GM21515 (cell line): Measurements from ENCODE around the gene B4GALNT3.

Experiments used
- ATAC-seq: cut with Tn5 transposase; IDR thresholded peaks from one replicate; pipeline ENCODE4 v1.9.1; 2021; ENCODE audit not compliant: unreplicated experiment

Gene B4GALNT3

GRCh38 chr12:537772-538171 lies 78.0 kb downstream of the B4GALNT3 start:
- no peak for ATAC-seq

- no peak for ATAC-seq
Observed at GRCh38 chr12:538731-539539, 79.2 kb downstream of the B4GALNT3 start.

GRCh38 chr12:539540-540310 lies 80.0 kb downstream of the B4GALNT3 start:
- no peak for ATAC-seq

GRCh38 chr12:541676-542324 lies 82.1 kb downstream of the B4GALNT3 start:
- ATAC-seq = no peak

- ATAC-seq = no peak
Observed at GRCh38 chr12:542395-543113, 82.8 kb downstream of the B4GALNT3 start.

- ATAC-seq = no peak
Observed at GRCh38 chr12:543114-543451, 83.3 kb downstream of the B4GALNT3 start.

GRCh38 chr12:544142-544541 lies 84.4 kb downstream of the B4GALNT3 start:
- no peak for ATAC-seq

GRCh38 chr12:544941-545635 lies 85.3 kb downstream of the B4GALNT3 start:
- no peak for ATAC-seq

GRCh38 chr12:545835-546234 lies 86.1 kb downstream of the B4GALNT3 start:
- ATAC-seq = no peak

GRCh38 chr12:546265-546919 lies 86.7 kb downstream of the B4GALNT3 start:
- no peak for ATAC-seq

- ATAC-seq = no peak
Observed at GRCh38 chr12:546920-547845, 87.4 kb downstream of the B4GALNT3 start.

GRCh38 chr12:547883-548470 lies 88.2 kb downstream of the B4GALNT3 start:
- no peak for ATAC-seq

GRCh38 chr12:549476-550082 lies 89.8 kb downstream of the B4GALNT3 start:
- ATAC-seq = no peak

GRCh38 chr12:550473-551260 lies 90.9 kb downstream of the B4GALNT3 start:
- no peak for ATAC-seq

GRCh38 chr12:552466-552865 lies 92.7 kb downstream of the B4GALNT3 start:
- no peak for ATAC-seq

GRCh38 chr12:553216-554000 lies 93.7 kb downstream of the B4GALNT3 start:
- no peak for ATAC-seq

GRCh38 chr12:554001-554285 lies 94.2 kb downstream of the B4GALNT3 start:
- ATAC-seq = no peak
